ENCODE results near the gene ZFC3H1.
"Not testable (repeated sequence)": the region's sequence is repeated elsewhere in the genome, so short reads cannot be mapped to it uniquely, and the experiment has no call there.

- not testable (repeated sequence) for TF ChIP-seq CTCF, POLR2A (IDR thresholded peaks at IDR 0.05)
Observed at GRCh38 chr12:71569885-71570284, 93.8 kb downstream of the ZFC3H1 start.
